Common myeloid progenitor, CD34-positive (primary cell): ENCODE results near the gene THRB.

Source experiments
- CTCF ChIA-PET: fragments of 350-600 bp; sonication (Branson Sonifier 250); formaldehyde crosslinking; loops from one replicate; lab custom pipeline; 2021; ENCODE audit warnings: antibody characterized with exemption; lab: Charles Lee
- POLR2A ChIA-PET: fragments of 350-600 bp; sonication (Branson Sonifier 250); formaldehyde crosslinking; loops from one replicate; lab custom pipeline; 2021; ENCODE audit warnings: antibody characterized with exemption; lab: Charles Lee
- DNase-seq, 3 donors: peaks; one replicate each; pipeline versions ENCODE4 v3.0.0 to v3.0.0-alpha.2; 2013
- H3K27ac ChIP-seq, 2 experiments: 1 replicate in 1 of 2; 2 replicates in 1 of 2; pipeline ENCODE4 v1.7.0; 2013; ENCODE audit warnings: inconsistent platforms in 2 of 2, low read length in 2 of 2, mild to moderate bottlenecking in 2 of 2, low read depth in 1 of 2, moderate library complexity in 1 of 2; ENCODE audit not compliant: severe bottlenecking in 2 of 2, insufficient read depth in 1 of 2, poor library complexity in 1 of 2
- H3K27me3 ChIP-seq, 5 experiments: replicated peaks in 2 of 5; 1 replicate in 3 of 5; 2 replicates in 2 of 5; pipeline versions ENCODE4 v1.6.1 to v1.7.0; 2013; ENCODE audit warnings: low read length in 4 of 5, mild to moderate bottlenecking in 2 of 5, moderate library complexity in 2 of 5, inconsistent platforms in 1 of 5; ENCODE audit not compliant: insufficient read depth in 5 of 5, control insufficient read depth in 4 of 5
- H3K36me3 ChIP-seq, 4 experiments: 1 replicate in 2 of 4; 2 replicates in 2 of 4; pipeline versions ENCODE4 v1.6.1 to v1.7.0; 2013; ENCODE audit warnings: low read length in 3 of 4, control low read depth in 1 of 4, mild to moderate bottlenecking in 1 of 4; ENCODE audit not compliant: control insufficient read depth in 4 of 4, insufficient read depth in 4 of 4
- H3K4me1 ChIP-seq, 4 experiments: 1 replicate in 3 of 4; 2 replicates in 1 of 4; pipeline versions ENCODE4 v1.6.1 to v1.7.1; 2013; ENCODE audit warnings: low read length in 3 of 4, mild to moderate bottlenecking in 3 of 4, control low read depth in 1 of 4, inconsistent platforms in 1 of 4, moderate library complexity in 1 of 4; ENCODE audit not compliant: control insufficient read depth in 4 of 4, insufficient read depth in 4 of 4; ENCODE audit errors: control extremely low read depth in 1 of 4
- H3K4me3 ChIP-seq, 7 experiments: 1 replicate in 4 of 7; 2 replicates in 3 of 7; pipeline versions ENCODE4 v1.5.1 to v1.7.0; 2013; ENCODE audit warnings: mild to moderate bottlenecking in 7 of 7, low read length in 6 of 7, moderate library complexity in 6 of 7, inconsistent platforms in 2 of 7, low read depth in 2 of 7, control low read depth in 1 of 7; ENCODE audit not compliant: insufficient read depth in 4 of 7, control insufficient read depth in 1 of 7; ENCODE audit errors: extremely low read depth in 1 of 7
- H3K9me3 ChIP-seq, 5 experiments: 1 replicate in 4 of 5; 2 replicates in 1 of 5; pipeline versions ENCODE4 v1.6.1 to v1.7.1; 2013; ENCODE audit warnings: low read length in 4 of 5, mild to moderate bottlenecking in 2 of 5, inconsistent platforms in 1 of 5, low read depth in 1 of 5, moderate library complexity in 1 of 5; ENCODE audit not compliant: control insufficient read depth in 4 of 5, insufficient read depth in 2 of 5; ENCODE audit errors: control extremely low read depth in 1 of 5
- WGBS: methylation state at CpG from one replicate; pipeline ENCODE4 v1.1.5; 2013; ENCODE audit not compliant: insufficient coverage; 5-methylcytosine and 5-hydroxymethylcytosine counted together

Gene THRB

GRCh38 chr3:24145981-24146822, 348.4 kb downstream of the THRB start:
- H3K36me3 ChIP-seq: peaks cover 0 to 13% (median 2%) of the 10 kb centered on the region in 4 experiments
- peaks cover 0 to 1% (median 0%) of the 10 kb centered on the region in 5 experiments for H3K27me3 ChIP-seq
- no peak overlapping the region for H3K27ac ChIP-seq
- no peaks in the 10 kb centered on the region for H3K4me1 ChIP-seq
- CTCF ChIA-PET: no interaction called here
- no peak overlapping the region for H3K4me3 ChIP-seq
- WGBS: 98% methylated on average over 5 of the region's 11 CpGs
- POLR2A ChIA-PET: no interaction called here
- no peaks in the 10 kb centered on the region for H3K9me3 ChIP-seq
- DNase-seq: no peak

- peaks cover 0 to 2% (median 0%) of the 10 kb centered on the region in 5 experiments for H3K27me3 ChIP-seq
- DNase-seq: no peak
- H3K27ac ChIP-seq: no peak overlapping the region
- POLR2A ChIA-PET: no interaction called here
- CTCF ChIA-PET: no interaction called here
- no peak overlapping the region for H3K4me3 ChIP-seq
- H3K9me3 ChIP-seq: no peaks in the 10 kb centered on the region
- H3K4me1 ChIP-seq: no peaks in the 10 kb centered on the region
- peaks cover 0 to 16% (median 2%) of the 10 kb centered on the region in 4 experiments for H3K36me3 ChIP-seq
Measured at GRCh38 chr3:24145481-24145880, 349.2 kb downstream of the THRB start.

- peaks cover 0 to 2% (median 0%) of the 10 kb centered on the region in 5 experiments for H3K27me3 ChIP-seq
- H3K27ac ChIP-seq: no peak overlapping the region
- peaks cover 0 to 22% (median 2%) of the 10 kb centered on the region in 4 experiments for H3K36me3 ChIP-seq
- H3K4me3 ChIP-seq: no peak overlapping the region
- CTCF ChIA-PET: no interaction called here
- WGBS: no CpG with 5 or more reads among the region's 1 CpG
- no peaks in the 10 kb centered on the region for H3K4me1 ChIP-seq
- no peaks in the 10 kb centered on the region for H3K9me3 ChIP-seq
- no peak for DNase-seq
- POLR2A ChIA-PET: no interaction called here
Measured at GRCh38 chr3:24142127-24142526, 352.5 kb downstream of the THRB start.

GRCh38 chr3:24141548-24141947, 353.1 kb downstream of the THRB start:
- CTCF ChIA-PET: no interaction called here
- Histone ChIP-seq H3K9me3 (no peaks in the 10 kb centered on the region), H3K4me1 (no peaks in the 10 kb centered on the region), H3K27me3 (peaks cover 0 to 2% (median 0%) of the 10 kb centered on the region in 5 experiments), H3K27ac (no peak overlapping the region), H3K4me3 (no peak overlapping the region), H3K36me3 (peaks cover 0 to 22% (median 2%) of the 10 kb centered on the region in 4 experiments)
- POLR2A ChIA-PET: no interaction called here
- WGBS: 100% methylated on average over 1 of the region's 2 CpGs
- DNase-seq: no peak

GRCh38 chr3:24139463-24140412, 354.9 kb downstream of the THRB start:
- Histone ChIP-seq H3K27ac (no peak overlapping the region), H3K36me3 (peaks cover 0 to 22% (median 2%) of the 10 kb centered on the region in 4 experiments), H3K4me1 (no peaks in the 10 kb centered on the region), H3K27me3 (peaks cover 0 to 2% (median 0%) of the 10 kb centered on the region in 5 experiments), H3K9me3 (no peaks in the 10 kb centered on the region), H3K4me3 (no peak overlapping the region)
- WGBS: 100% methylated on average over 1 of the region's 4 CpGs
- CTCF ChIA-PET: interaction anchor here (3.2 kb wide), 1 partner anchor 10 kb away, joined by 13 read pairs; no protein-coding TSS in a partner anchor
- POLR2A ChIA-PET: no interaction called here
- no peak for DNase-seq

- WGBS: 100% methylated on average over 1 of the region's 1 CpG
- peaks cover 0 to 24% (median 2%) of the 10 kb centered on the region in 4 experiments for H3K36me3 ChIP-seq
- POLR2A ChIA-PET: no interaction called here
Measured at GRCh38 chr3:24138876-24139256, 355.8 kb downstream of the THRB start.

More at GRCh38 chr3:24138876-24139256, 355.8 kb downstream of the THRB start:
- no peaks in the 10 kb centered on the region for H3K4me1 ChIP-seq
- no peaks in the 10 kb centered on the region for H3K9me3 ChIP-seq
- no peak overlapping the region for H3K27ac ChIP-seq
- H3K27me3 ChIP-seq: peaks cover 0 to 2% (median 0%) of the 10 kb centered on the region in 5 experiments
- CTCF ChIA-PET: interaction anchor here (3.2 kb wide), 1 partner anchor 11 kb away, joined by 13 read pairs; no protein-coding TSS in a partner anchor
- DNase-seq: no peak
- no peak overlapping the region for H3K4me3 ChIP-seq
